HG03354 (cell line): ENCODE data around the gene SP140L.

Source experiments
- ATAC-seq: cut with Tn5 transposase; IDR thresholded peaks from one replicate; pipeline ENCODE4 v1.9.1; 2021; ENCODE audit warnings: mild to moderate bottlenecking; ENCODE audit not compliant: unreplicated experiment, poor library complexity, severe bottlenecking

Gene SP140L

GRCh38 chr2:230447036-230447435, 120.0 kb downstream of the SP140L start:
- no peak for ATAC-seq

- ATAC-seq: peak; percentile 87
Observed at GRCh38 chr2:230447455-230448451, 120.8 kb downstream of the SP140L start.

- ATAC-seq: no peak
Observed at GRCh38 chr2:230449901-230450467, 123.0 kb downstream of the SP140L start.

- ATAC-seq: no peak
Observed at GRCh38 chr2:230453006-230453405, 126.0 kb downstream of the SP140L start.
